M059J (cell line): ENCODE results near the gene GALNT15. TPM values are rescaled to one million over a fixed set of nuclear protein-coding genes. Genes with fewer than 3 reads are reported as not detected.

Experiments
- DNase-seq: peaks from one replicate; pipeline ENCODE4 v3.0.0-alpha.2; 2012; ENCODE audit warnings: low read depth
- total RNA-seq: library from RNA; depleted of rRNA; stranded (reverse); fragments of >200 nt; shearing (Covaris generic); gene quantifications from 2 replicates; pipeline ENCODE4 v1.2.3, GENCODE V29; 2014

The GALNT15 gene
- total RNA-seq, 1 experiment from 2014 or later: 2.1 TPM

DNA sequence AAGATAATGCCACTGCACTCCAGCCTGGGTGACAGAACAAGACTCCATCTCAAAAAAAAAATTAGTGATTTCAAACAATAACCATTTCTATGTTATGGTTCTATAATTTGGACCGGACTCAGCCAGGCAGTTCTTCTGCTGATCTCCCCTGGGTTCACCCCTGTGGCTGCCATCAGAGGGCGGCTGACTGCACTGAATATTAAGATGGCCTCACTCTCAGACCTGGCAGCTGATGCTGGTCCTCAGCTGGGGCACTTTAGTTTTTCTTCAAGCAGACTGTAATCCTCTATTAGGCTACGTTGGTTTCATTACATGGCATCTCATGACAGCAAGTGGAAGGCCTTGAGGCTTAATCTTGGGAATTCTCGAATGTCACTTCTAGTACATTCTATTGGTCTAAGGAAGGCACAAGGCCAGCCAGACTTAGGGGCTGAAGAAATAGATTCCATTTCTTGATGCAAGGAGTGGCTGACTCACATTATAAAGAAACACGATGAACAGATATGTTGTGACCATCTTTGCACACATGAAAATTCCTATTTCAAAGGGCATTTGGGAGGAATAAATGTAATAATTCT, 12.8 kb downstream of the GALNT15 start:
- no peak for DNase-seq

DNA sequence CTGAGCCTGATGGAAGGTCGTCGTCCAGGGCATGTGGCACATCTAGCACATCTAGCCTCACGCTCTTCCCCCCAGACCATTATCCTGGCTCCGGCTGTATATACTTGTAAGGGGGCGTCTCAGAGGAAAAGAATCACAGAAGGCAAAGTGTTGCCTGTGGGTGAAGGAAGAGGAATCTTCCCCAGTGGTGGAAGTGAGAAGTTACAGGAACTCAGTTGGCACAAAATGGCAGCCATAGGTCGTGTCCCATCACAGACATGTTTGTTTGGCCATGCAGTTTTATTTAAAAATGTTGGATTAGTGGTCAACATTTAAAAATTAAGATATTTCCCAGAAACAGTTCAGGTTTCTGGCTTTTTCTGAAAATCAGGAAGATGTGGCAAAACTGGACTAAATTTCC, 13.6 kb downstream of the GALNT15 start:
- no peak for DNase-seq

DNA sequence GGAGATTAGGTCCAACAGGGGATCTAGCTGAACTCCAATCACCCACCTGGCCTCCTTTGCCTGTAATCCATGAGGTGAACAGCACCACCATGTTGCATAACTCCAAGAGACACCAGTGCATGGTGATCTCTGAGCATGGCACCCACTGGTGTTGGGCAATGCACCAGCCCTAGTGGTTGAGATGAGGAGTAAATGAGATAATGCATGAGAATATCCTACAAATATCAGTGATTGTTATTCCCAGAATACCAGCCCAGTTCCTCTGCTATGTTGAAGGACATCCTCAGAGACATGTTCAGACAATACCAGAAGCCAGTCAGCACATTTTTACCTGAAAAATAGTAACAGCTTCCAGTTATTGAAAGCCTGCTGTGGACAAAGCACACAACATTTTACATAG, 14.7 kb downstream of the GALNT15 start:
- no peak for DNase-seq

DNA sequence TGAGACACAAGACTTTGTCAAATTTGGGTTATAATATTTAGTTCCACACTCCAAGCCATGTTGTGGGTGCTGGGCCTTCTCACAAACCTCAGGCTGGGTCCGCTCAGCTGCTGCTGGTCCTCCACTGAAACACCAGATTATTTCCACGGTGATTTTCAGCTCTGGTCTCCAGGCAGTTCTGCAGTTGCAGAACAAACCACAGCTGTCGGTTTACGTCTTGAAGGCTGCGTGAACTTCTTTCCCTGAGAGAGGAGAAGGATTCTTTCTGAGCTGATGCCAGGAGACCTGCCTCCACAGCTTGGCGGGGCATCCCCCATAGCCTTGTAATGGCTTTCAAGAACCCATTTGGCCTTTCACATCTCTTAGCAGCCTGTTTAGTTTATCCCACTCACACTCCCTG, 16.2 kb downstream of the GALNT15 start:
- DNase-seq: no peak

DNA sequence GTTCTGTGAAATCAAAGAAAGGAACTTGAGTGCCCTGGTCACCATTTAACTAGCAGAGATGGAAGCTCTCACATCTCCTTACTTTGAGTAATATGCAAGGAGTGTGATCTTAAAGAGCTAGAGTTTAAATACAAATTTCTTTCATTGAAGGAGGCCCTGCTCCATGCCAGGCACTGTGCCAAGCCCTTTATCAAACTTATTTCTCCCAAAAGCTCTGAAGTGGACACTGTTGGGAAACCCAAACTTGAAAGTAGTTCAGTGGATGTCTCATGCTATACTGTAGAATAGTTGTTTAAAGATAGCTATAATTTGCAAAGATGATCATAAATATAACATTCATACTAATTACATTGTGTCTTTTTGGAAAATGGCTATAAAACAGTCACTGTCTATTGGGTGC, 17.1 kb downstream of the GALNT15 start:
- no peak for DNase-seq

DNA sequence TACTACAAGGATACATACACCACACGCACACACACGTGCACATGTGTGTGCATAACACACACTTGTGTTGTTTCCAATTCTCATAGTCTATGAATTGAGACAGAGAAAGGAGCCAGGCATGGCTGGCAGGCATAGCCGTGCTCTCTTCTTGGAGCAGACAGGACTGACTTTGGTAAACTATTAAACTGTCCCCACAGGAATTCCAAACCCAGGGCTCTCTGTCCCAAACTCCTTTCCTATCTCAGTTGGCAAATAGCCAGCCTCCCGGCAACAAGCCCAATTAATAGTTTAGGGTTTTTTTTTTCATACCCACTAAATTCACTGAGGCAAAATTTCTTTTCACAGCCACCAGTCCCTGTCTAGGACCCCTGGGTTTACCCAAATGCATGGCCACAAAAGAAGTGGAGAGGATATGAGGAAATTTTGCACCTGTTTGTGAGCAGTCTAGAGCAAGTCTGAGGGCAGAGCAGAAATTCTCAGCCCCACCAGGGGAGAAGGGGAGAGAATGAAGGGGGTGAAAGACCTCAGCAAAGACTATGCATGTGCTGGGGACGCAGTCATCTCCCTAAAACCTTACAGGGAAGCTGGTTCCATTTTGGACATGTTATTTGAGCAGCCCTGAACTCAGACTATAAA, 17.8 kb downstream of the GALNT15 start:
- no peak for DNase-seq

DNA sequence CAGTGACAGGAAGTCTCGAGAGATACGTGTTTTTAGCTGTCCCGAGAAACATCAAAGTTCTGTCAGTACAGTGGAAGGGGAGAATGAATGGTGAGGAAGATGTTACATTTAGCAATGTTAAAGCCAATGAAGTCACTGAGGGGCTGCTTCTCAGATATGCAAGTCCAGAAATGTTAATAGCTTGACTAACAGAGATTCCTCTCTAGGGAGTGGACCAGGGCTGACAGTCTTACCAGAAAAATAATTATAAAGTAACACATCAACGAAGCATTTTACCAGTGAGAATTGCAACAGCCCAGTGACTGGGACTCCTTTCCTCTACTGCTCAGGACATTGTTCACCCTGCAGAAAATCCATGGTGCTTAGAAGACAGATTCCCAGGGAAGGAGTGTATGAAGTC, 23.9 kb downstream of the GALNT15 start:
- DNase-seq: no peak

DNA sequence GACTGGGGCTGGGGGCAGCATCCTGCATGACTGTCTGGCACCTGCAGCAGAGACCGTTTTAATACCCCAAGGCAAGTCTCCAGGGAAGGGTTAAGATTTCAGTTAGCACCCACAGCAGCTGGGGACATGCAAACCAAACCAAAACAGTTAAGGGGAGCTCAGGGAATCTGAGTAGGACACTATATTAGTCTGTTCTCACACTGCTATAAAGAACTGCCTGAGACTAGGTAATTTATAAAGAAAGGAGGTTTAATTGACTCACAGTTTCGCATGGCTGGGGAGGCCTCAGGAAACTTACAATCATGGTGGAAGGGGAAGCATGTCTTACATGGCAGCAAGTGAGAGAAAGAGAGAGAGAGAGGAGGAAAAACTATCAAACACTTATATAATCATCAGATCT, 25.3 kb downstream of the GALNT15 start:
- DNase-seq: no peak

DNA sequence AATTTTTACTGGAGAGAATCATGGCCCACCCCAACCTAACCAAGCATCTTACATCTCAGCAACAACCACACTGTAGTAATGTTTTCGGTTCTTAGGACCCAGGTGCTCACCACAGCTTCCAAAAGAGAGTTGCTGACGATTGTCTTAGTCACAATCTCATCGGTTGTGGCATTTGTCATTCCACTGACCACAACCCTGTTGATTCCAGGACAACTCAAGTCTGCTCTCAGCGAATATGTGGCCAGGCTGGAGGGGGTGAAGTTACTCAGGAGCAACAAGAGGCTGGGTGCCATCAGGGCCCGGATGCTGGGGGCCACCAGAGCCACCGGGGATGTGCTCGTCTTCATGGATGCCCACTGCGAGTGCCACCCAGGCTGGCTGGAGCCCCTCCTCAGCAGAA, 25.9 kb downstream of the GALNT15 start:
- DNase-seq: peak; percentile 92

DNA sequence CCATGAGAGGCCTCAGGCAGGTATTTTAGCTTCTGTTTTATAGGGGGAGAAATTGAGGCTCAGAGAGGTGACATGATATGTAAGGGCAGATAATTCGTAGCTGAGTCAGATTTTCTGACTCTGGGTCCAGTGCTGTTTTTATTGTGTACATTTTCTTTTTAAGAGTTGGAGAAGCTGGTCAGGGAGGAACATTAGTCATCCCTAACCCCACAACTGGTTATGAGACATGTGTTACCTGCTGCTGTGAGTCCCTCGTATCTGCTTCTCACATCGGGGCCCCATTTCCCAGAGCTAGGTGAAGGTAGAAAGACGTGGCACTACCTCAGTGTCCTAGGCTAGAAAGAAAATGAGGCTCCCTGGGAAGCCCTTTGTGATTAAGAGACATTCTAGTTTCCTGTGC, 28.6 kb downstream of the GALNT15 start:
- peak; percentile 89 for DNase-seq

DNA sequence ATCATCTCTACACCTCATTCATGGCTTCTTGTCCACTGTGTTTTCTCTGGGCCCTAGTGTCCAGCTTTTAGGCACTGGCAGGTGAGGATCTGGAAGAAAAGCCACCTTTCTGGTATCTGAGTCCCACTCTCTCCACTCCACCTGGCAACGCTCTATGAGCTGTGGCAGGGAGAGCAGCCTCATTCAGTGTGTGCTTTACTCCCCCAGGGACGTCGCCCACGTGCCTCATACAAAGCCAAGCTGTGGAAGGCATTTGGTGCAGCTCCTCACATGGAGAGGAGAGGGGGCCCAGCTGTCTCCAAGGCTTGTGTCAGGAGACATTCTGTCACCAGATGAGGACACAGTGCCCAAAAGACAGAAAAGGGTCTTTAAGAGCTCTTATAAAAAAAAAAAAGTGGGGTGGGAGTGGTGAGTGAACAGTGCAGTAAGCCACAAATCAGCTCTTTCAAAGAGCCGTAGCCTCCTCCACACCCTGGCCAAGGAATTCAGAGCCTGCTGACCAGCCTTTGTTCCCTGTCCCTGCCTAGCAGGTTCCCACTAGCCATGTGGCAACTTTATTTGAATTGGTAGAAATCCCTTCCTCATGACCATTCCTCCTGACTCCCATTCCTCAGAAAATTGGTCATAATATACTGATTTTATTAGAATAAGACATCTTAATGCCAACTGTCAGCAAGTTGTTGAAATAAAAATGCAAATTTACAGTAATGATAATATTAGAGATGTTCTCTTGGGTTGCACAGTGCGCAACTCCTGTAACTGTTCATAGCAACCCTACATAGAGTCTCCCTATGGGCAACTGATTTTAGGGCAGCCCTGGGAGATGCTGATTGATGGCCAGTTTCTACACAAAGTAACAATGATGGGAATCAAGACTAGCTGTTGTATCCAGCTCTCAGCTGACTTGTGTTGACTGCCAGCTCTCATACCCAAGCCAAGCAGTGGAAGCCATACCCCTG, 29.5 kb downstream of the GALNT15 start:
- DNase-seq: no peak

DNA sequence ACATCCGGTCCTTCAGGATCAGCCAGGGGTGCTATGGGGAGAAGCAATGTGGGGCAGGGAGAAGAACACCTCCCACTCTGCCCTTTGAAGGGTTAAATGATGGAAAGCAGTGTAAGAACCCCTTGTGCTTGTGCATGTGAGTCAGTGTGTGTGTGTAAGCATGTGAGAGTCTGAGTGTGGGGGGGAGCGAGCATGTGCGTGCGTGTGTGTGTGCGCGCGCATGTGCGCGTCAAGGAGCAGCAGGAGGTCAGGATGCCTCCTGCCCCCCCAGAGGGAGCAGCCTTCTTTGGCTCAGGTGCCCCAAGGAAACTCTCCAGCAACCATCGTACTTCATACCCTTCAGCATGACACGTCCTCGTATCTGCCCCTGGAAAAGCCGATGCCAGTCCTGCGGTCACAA, 30.3 kb downstream of the GALNT15 start:
- DNase-seq: no peak

DNA sequence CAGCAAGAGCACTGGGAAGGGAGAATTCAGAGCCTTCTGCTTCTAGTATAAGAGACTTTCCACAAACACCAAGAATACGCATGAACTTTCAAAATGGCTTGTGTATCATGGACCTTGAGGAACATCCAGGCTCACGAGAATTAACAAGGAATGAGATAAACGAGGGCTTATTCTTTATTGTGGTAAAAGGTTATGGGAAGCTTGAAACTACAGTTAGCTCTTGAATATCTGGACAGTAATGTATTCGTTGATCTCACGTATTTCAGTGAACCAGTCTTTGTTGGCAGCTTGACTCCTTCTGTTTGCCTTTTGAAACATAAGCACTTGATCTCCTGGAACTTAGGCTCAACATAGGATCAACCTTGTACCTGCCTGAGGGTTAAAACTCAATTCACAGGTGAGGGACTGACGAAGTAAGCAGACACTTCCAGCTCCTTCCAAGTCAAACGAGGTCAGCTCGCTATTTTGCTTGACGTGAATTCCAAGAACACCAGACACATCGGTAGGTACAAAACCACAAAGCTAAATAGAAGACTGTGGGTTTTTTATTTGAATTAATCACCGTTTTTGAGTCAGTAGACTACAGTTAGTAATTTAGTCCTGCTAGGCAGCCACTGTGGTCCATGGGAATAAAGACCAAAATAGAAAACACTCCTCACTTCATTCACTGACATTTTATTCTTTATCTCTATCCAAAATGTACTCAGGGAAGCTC, 30.8 kb downstream of the GALNT15 start:
- peak; percentile 94 for DNase-seq

DNA sequence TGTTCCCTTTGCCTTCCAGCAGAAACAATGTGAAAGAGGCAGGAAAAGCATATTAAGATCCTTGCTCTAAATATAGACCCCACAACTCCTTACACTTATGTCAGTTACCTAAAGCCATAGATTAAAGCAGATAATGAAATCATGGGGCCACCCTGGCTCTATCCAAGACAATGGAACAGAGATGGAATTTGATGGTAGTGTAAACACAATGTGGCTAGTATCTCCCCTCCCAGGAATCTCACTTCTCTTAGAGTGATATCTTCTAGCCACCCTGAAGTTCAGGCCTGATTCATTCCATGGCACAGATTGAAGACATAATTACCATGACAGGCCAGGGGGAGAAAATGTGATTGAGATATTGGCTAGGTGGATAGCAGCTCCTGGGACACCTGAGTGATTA, 32.6 kb downstream of the GALNT15 start:
- peak; percentile 34 for DNase-seq

DNA sequence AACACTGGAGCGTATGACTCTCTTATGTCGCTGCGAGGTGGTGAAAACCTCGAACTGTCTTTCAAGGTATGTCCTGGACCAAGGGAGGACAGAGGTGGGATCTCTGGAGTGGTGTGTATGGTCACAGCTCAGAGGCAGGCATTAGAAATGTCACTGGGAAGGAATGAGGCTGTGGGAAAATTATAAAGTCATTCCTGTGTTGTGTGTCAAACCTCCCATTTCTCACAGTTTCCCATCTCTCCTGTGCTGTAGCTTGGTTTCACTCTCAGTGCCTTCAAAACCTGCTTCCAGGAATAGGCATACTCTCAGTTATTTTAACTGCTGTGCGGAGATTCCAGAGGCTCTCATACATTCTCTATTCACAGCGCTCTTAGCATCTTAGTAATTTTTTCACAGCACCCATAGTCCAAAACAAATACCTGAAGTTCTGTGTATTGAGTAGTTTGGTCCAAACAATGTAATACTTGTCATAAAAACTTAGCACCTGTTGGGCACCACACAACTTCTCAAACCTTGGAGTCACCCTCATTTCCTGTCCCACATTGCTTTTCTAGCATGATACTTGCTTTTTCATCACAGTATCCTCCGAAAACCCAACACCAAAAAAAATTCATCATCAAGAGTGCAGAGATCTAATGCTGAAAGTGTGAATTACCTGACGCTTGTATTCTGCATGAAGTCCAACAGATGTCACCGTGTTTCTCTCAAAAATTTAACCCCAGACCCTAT, 36.9 kb downstream of the GALNT15 start:
- peak; percentile 43 for DNase-seq

DNA sequence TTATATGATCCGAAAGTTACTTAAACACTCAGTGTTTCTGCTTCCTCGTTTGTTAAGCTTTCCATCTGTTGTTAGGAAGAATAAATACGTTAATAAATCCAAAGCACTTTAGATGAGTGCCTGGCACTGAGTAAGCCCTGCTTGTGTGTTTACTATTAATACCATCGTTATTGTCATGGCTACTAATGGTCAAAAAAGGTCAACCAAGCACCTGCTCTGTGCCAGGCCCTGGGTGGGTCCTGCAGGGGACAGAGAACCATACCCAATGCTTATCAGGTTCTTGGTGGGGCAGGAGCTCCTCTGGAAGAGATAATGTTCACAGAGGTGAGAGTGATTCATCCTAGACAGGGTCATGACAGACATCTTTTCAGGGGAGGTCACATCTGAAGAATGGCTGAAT, 39.9 kb downstream of the GALNT15 start:
- no peak for DNase-seq

DNA sequence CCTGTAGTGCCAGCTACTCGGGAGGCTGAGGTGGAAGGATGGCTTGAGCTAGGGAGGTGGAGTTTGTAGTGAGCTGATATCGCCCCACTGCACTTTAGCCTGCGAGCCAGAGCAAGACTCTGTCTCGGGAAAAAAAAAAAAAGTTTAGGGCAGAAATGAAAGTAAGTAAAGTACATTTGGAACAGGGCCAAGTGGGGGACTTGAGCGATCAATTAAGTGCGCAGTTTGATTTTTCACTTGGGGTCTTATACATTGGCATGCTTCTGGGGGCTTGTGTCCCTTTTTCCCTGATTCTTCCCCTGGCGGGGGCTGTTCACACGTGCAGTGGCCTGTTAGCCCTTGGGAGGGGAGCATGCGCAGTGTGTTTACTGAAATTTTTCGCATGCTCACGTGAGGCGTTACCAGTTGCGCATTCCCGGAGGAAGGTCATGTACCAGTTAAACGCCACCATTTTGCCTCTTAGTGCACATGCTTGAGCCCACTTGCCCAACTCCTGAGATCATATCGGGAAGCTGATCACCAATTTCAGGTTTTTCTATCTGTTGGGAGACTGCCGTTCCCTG, 42.0 kb downstream of the GALNT15 start:
- no peak for DNase-seq

DNA sequence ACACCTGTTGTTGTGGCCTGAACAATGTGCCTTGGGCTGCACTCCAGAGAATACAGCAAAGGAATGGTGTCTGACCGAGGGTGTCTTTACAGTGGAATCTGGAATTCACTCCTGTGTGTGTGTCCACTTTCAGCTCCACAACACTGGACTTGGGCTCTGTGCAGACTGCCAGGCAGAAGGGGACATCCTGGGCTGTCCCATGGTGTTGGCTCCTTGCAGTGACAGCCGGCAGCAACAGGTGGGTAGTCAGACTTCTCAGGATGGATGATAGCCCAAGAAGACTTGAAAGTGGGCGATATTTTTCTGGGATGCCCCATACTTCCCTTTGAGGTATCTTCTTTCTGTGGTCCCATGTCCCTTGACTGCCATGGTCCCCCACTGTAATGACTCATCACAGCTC, 45.3 kb downstream of the GALNT15 start:
- no peak for DNase-seq

DNA sequence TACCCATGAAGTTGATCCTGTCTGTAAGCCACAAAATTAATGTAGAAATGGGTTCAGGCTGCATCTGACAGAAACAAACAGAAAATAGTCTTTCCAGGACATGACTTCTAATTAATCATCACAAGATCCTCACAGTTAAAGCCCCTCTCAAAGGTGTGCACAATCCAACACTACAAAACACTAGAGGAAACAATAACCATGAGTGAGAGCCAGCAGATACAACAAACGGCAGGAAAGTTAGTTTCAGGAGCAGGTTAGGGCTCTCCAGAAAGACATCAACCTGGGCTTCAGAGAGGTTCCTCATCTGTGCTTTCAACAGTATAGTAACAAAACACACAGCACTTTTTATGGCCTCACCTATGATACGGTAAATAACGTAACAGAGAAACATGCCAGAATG, 47.5 kb downstream of the GALNT15 start:
- DNase-seq: no peak

DNA sequence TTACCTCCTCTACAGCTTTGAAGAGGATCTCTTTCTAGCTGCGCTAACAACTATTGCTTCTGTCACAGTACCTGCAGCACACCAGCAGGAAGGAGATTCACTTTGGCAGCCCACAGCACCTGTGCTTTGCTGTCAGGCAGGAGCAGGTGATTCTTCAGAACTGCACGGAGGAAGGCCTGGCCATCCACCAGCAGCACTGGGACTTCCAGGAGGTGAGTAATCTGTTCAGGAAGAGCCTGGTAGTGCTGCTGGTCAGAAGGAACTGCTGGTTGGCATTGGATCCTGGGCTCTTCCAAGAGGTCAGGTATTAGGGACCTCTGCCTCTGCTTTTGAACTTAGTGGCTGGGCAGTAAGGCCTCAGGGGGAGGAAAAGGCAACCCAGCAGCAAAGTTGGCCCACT, 48.1 kb downstream of the GALNT15 start:
- DNase-seq: no peak

DNA sequence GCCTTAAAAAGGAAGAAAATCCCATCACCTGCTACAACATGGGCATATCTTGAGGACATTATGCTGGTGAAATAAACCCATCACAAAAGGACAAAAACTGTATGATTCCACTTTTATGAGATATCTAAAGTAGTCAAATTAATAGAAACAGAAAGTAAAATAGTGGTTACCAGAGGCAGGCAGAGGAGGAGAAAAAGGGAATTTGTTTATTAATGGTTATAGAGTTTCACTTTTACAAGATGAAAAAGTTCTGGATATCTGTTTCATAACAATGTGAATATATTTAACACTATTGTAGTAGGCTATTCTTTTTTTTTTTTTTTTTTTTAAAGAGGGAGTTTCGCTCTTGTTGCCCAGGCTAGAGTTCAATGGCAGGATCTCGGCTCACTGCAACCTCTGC, 49.8 kb downstream of the GALNT15 start:
- DNase-seq: no peak
